Right ventricle myocardium inferior (tissue), 1 donor: Measurements from ENCODE around the gene HOXD4. TPM values are rescaled to one million over a fixed set of nuclear protein-coding genes. Genes with fewer than 3 reads are reported as not detected.
A peak's percentile ranks its signal among the peaks of the same experiment; 100 is the strongest.

Source experiments
- ATAC-seq: fragments of 200-7000 bp; cut with Tn5 transposase; one replicate; pipeline ENCODE4 v1.9.1; 2020; ENCODE audit warnings: mild to moderate bottlenecking, moderate library complexity
- DNase-seq: peaks from one replicate; pipeline ENCODE4 v3.0.0; 2021; ENCODE audit errors: missing footprints
- intact Hi-C: fragments of 100-400 bp; cut with DNase I; formaldehyde crosslinking; loops from one replicate; pipeline ENCODE4 v1.11.0; 2022
- total RNA-seq: library from RNA; stranded (reverse); fragmentation: NEBNext Ultra II Directional; extraction: Animal tissue kit (Norgen Biotek cat#: 25700); gene quantifications from one replicate; pipeline ENCODE4 v1.2.1, GENCODE V29; 2021
- donor health status: DM: no; HTN: yes; CAD: no; lungs with severe emphysema.

The HOXD4 gene
- total RNA-seq, 1 donor from 2014 or later: not detected

- intact Hi-C loops: no loop called here
- ATAC-seq: no peak
- DNase-seq: no peak
Observed at GRCh38 chr2:176112375-176113302, 38.7 kb upstream of the HOXD4 start.

- DNase-seq: no peak
- ATAC-seq: no peak
- intact Hi-C loops: no loop called here
Observed at GRCh38 chr2:176114120-176114929, 37.0 kb upstream of the HOXD4 start.

GRCh38 chr2:176114930-176115625 is 36.3 kb upstream of the HOXD4 start:
- intact Hi-C loops: no loop called here
- no peak for ATAC-seq
- DNase-seq: no peak

- no peak for ATAC-seq
- no peak for DNase-seq
- intact Hi-C loops: no loop called here
Observed at GRCh38 chr2:176115883-176116813, 35.2 kb upstream of the HOXD4 start, which contains the start of gene HOXD10. Gene HOXD10 (plus strand): TSS chr2:176116778. CDS start chr2:176116834, 56 bp downstream.

- intact Hi-C loops: no loop called here
- ATAC-seq (no peak), DNase-seq (no peak)
Observed at GRCh38 chr2:176117162-176117822, 34.1 kb upstream of the HOXD4 start.

- no peak for DNase-seq
- intact Hi-C loops: no loop called here
- no peak for ATAC-seq
Observed at GRCh38 chr2:176117823-176118371, 33.5 kb upstream of the HOXD4 start.

- ATAC-seq: no peak
- intact Hi-C loops: no loop called here
- DNase-seq: no peak
Observed at GRCh38 chr2:176118601-176119339, 32.6 kb upstream of the HOXD4 start.

GRCh38 chr2:176120364-176121189 is 30.8 kb upstream of the HOXD4 start:
- no peak for DNase-seq
- ATAC-seq: no peak
- intact Hi-C loops: no loop called here

- DNase-seq (no peak), ATAC-seq (no peak)
- intact Hi-C loops: no loop called here
Observed at GRCh38 chr2:176121190-176122051, 29.9 kb upstream of the HOXD4 start.

- intact Hi-C loops: no loop called here
- DNase-seq (peak; percentile 80), ATAC-seq (no peak)
Observed at GRCh38 chr2:176122052-176122682, 29.2 kb upstream of the HOXD4 start.

- ATAC-seq: no peak
- intact Hi-C loops: no loop called here
- no peak for DNase-seq
Observed at GRCh38 chr2:176122683-176123410, 28.5 kb upstream of the HOXD4 start, which contains the start of gene HOXD9. Gene HOXD9 (plus strand): TSS chr2:176122719. CDS start chr2:176122769, 50 bp downstream.

GRCh38 chr2:176123411-176124109 is 27.8 kb upstream of the HOXD4 start:
- intact Hi-C loops: no loop called here
- ATAC-seq (no peak), DNase-seq (no peak)
